ENCODE data around the gene PDE8A.

The PDE8A gene, protein sequence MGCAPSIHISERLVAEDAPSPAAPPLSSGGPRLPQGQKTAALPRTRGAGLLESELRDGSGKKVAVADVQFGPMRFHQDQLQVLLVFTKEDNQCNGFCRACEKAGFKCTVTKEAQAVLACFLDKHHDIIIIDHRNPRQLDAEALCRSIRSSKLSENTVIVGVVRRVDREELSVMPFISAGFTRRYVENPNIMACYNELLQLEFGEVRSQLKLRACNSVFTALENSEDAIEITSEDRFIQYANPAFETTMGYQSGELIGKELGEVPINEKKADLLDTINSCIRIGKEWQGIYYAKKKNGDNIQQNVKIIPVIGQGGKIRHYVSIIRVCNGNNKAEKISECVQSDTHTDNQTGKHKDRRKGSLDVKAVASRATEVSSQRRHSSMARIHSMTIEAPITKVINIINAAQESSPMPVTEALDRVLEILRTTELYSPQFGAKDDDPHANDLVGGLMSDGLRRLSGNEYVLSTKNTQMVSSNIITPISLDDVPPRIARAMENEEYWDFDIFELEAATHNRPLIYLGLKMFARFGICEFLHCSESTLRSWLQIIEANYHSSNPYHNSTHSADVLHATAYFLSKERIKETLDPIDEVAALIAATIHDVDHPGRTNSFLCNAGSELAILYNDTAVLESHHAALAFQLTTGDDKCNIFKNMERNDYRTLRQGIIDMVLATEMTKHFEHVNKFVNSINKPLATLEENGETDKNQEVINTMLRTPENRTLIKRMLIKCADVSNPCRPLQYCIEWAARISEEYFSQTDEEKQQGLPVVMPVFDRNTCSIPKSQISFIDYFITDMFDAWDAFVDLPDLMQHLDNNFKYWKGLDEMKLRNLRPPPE

DNA sequence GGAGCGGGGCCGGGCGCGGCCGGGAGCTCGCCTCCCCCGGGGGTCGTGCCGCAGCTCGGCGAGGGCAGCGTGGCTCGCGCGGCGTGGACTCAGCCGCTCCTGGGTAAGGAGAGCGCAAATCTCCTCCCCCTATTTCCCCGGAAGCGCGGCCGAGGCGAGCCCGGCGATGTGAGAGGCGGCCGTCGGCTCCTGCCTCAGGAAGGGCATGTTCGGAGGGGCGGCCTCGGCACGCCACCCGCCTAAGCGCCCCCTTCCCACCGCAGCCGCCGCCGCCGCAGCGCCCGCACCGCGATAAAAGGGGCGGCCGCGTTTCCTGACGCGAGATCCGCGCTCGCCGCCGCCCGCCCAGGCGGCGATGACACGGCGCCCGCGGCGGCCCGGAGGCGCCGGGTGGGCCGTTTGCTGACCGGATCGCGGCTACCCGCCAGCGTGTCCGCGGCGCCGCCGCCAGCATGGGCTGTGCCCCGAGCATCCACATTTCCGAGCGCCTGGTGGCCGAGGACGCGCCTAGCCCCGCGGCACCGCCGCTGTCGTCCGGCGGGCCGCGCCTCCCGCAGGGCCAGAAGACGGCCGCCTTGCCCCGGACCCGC is at the start of gene PDE8A:
TSS of gene PDE8A (plus strand) at position 146 of the 590 bp plus-strand sequence. CDS start at position 453, 307 bp downstream.
- peak; percentile 60 for DNase-seq

DNA sequence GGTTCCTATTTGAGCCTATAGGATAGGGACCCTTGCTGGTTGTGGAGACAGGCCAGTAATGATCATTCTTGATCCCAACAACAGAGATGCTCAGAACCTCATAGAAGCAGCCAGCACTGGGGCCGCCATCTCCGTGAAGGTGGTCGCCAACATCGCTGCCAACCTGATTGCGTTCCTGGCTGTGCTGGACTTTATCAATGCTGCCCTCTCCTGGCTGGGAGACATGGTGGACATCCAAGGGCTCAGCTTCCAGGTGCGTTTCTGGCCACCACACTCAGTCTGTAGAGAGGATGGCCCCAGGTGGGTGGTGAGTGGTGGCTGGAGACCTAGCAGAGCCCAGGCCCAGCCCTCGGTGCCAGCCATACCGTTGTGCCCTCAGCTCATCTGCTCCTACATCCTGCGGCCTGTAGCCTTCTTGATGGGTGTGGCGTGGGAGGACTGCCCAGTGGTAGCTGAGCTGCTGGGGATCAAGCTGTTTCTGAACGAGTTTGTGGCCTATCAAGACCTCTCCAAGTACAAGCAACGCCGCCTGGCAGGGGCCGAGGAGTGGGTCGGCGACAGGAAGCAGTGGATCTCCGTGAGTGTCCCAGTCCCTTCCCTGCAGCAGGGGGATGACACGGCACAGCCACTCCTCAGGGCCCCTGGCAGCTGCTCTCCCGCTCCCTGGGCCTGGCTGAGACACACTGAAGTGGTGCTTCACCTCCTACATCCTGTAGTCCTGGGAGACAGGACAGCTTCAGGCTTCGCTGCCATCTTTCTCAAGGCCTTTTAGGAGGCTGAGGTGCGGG is 46.5 kb upstream of the PDE8A start:
- DNase-seq, result no peak

DNA sequence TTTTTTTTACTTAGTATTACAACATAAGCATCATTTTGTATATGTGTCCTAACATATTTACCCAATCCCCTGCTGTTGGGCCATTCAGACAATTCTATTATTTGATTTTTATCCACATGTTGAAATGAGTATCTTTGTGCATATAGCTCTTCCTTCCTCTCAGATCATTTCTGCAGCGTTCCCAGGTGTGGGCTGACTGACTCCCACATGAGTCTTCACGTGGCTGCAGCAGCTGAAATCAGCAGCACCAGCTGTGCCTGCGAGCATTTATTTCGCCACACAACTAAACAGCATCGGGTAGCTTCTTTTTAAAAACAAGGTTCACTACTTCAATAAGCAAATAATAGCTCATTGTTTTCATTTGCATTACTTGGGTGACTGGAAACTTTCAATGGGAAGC is 44.5 kb upstream of the PDE8A start:
- DNase-seq, result no peak

DNA sequence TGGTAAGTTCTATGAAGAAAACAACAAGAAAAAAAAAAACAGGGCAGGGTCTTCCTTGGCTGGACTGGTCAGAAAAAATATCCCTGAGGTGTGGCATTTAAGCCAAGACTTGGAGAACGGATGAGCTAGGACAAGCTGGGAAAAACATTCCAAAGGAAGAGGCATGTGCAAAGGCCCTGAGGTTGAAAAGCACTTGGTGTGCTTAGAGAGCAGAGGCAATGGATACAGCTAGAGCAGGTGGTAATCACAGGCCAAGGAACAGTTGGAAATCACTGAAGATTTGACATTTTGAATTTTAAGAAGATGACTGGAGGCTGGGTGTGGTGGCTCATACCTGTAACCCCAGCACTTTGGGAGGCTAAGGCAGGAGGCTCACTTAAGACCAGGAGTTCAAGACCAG is 42.9 kb upstream of the PDE8A start:
- no peak for DNase-seq

DNA sequence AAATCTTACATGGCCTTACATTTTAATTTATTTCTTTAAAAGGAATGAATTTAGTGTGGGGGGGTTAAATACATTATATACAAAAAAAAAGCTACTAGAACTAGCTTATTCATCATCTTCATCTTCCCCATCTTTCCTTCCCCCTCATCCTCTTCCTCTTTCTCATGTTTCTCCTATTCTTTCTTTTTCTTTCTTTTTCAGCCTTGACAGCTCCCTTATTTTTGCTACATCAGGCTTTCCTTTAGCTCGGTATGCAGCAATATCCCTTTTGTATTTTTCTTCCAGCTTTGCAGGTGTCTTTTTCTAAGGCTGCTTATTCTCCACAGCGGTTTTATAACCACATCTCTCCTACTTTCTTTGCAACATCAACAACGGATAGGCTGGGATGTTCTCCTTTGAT is 41.3 kb upstream of the PDE8A start:
- no peak for DNase-seq

DNA sequence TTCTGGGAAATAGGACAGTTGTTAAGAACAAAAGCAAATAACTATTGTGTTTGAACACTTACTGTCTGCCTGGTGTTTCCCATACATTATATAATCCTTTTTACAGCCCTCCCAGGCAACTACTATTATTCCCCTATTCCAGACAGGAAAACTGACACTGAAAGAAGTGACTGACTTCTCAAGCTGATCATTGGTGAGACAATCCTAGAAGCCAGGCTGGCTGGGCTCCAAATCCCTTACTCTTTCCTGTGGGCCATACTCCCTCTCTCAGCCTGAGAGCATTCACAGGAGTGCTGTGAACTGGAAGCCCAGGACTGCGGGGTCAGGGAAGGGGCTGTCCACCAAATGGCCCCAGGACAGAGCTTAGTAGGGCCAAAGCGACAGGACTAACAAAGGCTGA is 39.2 kb upstream of the PDE8A start:
- no peak for DNase-seq

DNA sequence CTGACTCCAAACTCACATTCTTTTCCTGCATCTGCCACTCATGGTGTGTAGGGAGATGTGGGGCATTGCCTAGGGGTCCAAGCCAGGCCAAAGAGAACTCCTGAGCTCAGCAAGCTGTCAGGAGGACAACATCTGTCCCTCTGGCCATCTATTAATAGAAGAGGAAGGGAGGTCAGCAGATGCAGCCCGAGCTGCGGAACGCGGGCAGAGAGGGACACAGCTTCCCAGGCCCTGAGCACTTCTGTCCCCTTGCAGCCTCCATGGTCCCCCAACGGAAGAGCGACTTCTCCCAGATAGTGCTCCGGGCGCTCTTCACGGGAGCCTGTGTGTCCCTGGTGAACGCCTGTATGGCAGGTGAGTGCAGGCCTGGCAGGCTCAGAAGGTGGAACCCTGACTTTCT is 37.3 kb upstream of the PDE8A start:
- DNase-seq, result no peak

DNA sequence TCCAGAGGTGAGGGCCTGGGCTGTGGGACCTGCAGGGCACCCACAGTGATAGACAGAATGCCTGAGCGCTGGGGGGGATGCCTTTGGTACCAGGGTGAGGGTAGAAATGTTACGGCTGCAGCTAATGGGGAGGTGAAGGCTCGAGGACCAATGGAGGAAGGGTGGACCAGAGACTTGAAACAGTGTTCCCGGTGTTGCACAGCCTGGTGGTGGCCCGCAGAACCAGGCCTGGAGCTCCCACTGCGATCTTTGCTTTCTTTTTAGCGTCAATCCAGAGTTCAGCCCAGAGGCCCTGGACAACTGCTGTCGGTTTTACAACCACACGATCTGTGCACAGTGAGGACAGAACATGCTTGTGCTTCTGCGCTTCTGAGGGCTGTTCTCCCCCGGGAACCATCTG is 36.8 kb upstream of the PDE8A start:
- no peak for DNase-seq

DNA sequence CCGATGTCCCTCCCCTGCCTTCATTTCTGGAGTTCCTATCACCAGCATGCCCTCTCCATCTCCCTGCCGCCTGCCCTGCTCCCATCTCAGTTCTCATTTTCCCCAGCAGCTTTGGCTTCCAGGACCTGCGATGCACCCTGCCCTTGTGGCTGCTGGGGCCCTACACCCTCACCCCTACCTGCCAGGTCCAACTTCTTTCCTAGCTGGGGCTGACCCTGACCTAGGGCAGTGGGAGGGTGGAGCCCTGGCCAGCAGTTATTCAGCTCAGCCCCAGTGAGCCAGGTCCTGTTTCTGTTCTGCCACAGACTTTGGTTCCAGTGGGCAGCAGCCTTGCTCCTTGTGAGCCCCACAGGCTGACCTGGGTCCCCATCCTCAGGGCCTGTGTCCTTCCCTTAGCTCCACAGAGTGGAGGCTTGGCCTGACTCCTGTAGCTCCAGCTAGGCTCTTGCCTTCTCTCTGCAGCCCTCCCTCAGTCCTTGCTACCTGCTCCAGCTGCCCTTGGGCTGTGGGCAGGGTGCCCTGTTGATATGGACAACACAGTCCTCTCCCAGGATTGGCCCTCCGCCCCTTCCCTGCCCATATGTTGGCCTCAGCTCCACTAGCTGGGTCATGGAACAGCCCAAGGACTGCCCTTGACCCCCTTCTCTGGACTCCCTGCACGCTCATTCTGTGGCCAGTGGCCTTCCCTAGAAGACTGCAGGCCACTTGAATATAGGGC is 34.7 kb upstream of the PDE8A start:
- DNase-seq, result no peak

DNA sequence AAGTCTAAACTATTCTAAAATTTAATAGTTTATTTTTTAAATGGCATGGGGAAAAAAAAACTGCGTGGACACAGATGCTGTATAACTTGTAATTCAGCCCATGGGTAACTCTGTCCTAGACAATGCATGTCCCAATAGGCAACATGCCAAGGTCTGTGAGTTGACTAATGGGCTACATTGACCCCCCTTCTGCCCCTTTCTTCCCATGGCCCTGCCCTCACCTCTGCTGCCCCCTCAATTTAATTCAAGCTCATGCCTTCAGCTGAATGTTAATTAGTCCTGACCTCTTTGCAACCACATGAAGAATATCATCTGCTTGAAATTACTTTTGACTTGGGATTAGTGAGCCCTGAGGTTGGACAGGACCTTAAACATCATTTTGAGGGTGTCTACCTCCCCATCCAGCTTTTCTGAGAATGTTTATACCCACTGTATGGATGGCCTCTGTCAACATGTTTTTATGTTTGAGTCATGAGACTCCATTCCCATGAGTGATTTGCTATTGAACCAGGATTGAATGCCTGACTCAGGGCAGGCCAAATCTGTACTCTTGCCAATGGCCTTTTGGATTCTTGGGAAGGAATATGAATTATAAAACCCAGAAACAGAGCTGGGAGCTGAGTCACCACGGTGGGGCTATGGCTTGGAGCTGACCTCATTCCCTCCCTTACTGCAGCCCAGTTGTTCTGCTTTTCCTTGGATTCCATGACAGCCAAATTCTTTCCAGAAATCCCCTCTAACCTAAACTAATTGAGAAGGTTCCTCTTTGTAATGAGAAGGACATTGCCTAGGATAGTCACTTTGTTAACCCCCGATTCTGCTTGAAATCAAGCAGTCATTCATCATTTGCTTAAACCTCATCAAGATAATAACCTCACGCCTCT is 33.5 kb upstream of the PDE8A start:
- no peak for DNase-seq

DNA sequence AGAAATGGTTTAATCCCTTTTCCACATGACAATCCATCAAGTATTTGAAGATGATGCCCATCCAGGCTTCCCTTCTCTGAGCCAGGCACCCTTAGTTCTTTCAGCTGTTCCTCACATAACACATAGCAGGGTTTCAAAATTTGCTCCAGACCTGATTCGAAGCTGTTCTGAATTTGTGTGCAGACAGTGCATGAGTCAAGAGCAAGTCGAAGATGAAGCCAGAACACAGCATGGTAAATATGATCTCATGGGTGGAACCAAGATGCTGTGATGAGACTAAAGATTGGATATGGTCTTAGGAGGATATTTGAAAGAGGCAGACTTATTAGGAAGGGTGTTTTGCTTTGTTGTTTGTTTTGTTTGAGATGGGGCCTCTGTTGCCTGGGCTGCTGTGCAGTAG is 32.6 kb upstream of the PDE8A start:
- no peak for DNase-seq

DNA sequence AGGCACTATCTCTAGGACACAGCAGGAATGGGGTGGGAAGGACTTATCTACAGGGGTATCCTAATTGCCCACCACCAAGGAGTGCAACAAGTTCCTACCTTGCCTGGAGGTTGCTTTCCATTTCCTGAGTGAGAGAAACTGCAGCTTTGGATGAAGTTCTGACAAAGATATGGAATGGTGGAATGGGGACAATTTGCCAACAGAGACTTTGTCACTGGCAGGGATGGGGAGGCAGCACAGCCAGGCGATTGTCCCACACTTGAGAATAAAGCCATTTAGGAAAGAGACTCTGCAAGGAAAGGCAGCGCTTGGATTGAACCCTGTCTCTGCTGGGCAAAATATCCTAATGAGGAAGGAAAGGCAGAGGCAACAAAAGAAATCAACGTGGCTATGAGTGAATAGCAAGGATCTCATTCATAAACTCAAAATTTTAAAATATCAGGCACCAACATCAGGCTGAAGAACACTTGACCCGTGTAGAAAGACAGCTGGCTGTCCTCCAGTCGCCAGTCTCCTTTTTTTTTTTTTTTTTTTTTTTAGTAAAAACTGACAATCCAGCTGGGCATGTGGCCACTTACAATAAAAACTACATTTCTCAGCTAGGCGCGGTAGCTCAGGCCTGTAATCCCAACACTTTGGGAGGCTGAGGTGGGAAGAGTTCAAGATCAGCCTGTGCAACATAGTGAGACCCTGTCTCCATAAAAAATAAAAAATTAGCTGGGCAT is 31.6 kb upstream of the PDE8A start:
- no peak for DNase-seq

DNA sequence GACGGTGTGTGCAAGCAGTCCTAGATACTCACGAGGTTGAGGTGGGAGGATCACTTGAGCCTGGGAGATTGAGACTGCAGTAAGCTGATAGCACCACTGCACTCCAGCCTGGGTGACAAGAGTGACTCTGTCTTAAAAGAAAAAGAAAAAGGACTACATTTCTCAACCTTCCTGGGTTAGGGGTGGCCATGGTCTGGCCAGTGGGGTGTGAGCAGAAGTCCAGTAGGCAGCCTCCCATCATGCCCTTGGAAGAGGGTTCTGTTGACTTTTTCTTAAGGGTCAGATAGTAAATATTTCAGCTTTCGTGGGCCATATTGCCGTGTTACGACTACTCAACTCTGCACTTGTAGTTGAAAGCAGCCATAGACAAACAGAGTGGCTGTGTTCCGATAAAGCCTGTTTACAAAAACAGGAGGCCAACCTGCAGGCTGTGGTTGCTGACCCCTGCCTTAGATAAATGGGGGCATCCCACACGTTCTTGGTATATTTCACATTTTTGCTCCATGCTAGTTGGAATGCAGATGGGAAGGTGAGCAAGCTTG is 31.0 kb upstream of the PDE8A start:
- no peak for DNase-seq

DNA sequence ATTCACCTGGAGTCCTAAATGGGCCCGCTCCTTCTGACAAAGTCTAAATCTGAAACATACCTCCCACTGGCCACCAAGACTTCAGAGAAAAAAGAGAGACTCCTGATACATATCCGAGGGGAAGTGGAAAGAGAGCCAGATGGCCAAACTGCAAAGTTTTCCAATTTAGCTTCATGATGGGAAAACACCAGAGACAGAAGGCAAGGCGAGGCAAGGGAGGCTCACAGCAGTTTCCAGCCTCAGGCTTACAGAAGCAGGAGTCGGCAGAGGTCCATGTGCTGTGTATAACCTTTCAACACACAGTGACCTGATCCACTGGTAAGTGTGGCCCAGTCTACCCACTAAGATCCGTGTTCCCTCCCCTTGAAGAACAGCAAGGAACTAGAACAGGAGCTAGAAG is 29.9 kb upstream of the PDE8A start:
- no peak for DNase-seq

DNA sequence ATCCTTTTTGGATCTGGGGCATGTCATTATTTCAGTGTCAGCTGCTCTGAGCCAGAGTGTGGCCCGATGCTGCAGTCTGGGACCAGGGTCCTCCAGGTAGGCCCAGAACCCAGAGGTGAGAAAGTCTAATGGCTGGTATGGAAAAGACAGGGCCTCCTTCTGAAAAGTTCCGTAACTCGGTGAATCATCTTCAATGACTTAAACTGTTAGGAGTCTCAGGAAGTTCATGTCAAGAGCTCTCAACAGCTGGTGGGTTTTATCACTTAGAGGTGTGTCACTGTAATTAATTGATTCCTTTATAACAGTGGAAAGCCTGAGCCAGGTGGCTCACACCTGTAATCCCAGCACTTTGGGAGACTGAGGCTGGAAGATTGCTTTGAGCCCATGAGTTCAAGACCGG is 28.5 kb upstream of the PDE8A start:
- DNase-seq, result no peak

DNA sequence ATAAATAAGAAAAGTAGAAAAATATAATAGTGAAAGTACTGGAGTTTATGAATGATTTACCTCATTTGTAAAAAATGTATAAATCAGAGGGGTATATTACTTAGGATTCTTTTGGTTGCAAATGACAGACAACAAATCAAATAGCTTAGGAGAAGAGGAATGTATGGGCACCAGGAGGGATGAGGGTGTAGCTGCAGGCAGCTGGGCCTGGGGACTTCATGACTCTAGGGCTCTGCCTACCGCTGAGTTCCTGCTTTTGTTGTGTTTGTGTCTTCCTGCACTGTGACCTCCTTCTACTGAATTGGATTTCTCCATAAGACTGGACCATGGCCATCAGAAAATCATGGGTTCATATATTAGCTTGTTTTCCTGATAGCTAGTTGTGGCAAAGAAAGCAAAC is 27.9 kb upstream of the PDE8A start:
- DNase-seq, result no peak

DNA sequence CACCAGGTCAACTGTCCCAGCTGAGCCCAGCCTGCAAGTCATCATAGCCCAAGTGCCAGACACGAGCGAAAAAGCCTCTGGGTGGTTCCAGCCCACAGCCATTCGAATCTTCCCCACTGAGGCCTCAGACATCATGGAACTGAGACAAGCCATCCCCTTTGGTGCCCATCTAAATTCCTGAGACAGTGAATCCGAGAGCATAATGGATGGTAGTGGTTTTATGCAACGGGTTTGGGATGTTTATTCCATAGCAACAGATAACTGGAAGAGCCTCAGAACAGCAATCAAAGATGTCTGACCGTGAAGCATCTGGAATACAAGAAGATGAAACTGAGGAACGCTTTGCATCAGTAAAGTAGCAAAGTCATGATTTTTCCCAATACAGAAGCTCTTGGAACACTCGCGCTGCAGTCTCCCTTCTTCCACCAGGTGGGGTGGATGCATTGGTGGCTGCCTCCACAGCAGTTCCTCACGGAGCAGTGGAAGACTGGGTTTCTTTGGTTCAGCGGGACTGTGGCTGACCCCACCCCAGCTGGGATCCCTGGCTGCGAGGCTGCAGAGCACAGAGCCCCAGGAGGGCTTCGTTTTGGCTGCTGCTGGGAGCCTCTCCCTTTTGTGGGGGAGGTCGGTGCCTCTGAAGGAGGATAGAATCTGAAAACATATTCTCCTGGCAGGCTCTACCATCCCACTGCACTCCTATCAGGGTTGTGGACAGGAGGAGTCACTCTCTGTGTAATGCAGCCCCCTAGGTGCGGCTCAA is 26.4 kb upstream of the PDE8A start:
- no peak for DNase-seq

DNA sequence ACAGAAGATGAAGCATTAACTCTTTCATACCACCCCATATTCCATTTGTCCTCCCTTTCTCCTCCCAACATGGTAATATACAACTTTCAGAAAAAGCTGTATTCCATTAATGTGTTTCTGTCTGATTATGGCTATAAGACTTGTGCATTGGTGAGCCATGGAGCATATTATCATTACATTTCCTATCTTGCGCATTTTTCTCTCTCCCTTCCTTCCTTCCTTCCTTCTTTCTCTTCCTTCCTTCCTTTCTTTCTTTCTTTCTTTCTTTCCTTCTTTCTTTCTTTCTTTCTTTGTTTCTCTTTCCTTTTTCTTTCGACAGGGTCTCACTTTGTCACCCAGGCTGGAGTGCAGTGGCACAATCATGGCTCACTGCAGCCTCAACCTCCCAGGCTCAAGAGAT is 25.5 kb upstream of the PDE8A start:
- DNase-seq, result no peak

DNA sequence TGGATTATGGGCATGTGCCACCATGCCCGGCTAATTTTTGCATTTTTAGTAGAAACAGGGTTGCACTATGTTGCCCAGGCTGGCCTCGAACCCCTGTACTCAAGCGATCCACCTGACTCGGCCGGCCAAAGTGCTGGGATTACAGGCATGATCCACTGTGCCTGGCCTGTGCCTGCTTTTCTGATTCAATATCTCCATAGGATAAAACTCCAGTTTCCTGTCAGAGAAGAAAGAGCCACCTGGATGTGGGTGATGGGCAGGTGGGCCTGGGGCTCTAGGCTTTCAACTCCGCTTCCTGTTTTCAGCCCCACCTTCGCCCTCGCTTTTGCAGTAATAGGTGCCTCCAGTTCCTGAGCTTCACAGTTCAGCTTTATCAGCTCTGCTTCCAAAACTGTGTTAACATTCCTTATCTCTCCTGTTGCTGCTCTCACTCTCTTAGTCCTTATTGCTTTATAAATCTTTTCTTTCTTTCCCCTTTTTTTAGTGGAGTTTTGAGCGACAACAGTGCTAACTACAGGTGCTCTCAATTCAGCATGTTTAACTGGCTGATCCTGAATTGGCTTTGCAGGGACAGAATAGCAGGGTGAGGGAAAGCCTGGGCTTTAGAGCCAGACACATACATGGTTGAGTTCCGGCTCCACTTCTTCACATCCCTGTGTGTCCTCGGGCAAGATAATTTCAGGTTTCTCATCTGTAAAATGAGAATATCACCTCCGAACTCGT is 21.1 kb upstream of the PDE8A start:
- no peak for DNase-seq
